SJSA1 (cell line): Measurements from ENCODE around the gene PDE8B. TPM values are rescaled to one million over a fixed set of nuclear protein-coding genes. Genes with fewer than 3 reads are reported as not detected.
"Not testable (repeated sequence)": the region's sequence is repeated elsewhere in the genome, so short reads cannot be mapped to it uniquely, and the experiment has no call there.

Experiments
- DNase-seq, 2 experiments: peaks; one replicate each; pipeline ENCODE4 v3.0.0-alpha.2; 2015 to 2020; ENCODE audit warnings: low spot score in 2 of 2, low read depth in 1 of 2
- H3K27ac ChIP-seq: fragments of 250-450 bp; sonication (Bioruptor Pico); 2 replicates; pipeline ENCODE4 v1.5.1; 2020; ENCODE audit warnings: mild to moderate bottlenecking, moderate library complexity
- H3K27me3 ChIP-seq: fragments of 250-450 bp; sonication (Bioruptor Pico); replicated peaks from 2 replicates; pipeline ENCODE4 v1.5.1; 2020; ENCODE audit warnings: mild to moderate bottlenecking, moderate library complexity
- H3K36me3 ChIP-seq: fragments of 250-450 bp; sonication (Bioruptor Pico); 2 replicates; pipeline ENCODE4 v1.5.1; 2020; ENCODE audit warnings: mild to moderate bottlenecking
- H3K4me1 ChIP-seq: fragments of 250-450 bp; sonication (Bioruptor Pico); replicated peaks from 2 replicates; pipeline ENCODE4 v1.6.1; 2021; ENCODE audit warnings: mild to moderate bottlenecking
- H3K4me3 ChIP-seq: fragments of 250-450 bp; sonication (Bioruptor Pico); 2 replicates; pipeline ENCODE4 v1.5.1; 2020; ENCODE audit warnings: mild to moderate bottlenecking
- H3K9me3 ChIP-seq: fragments of 250-450 bp; sonication (Bioruptor Pico); replicated peaks from 2 replicates; pipeline ENCODE4 v1.5.1; 2020; ENCODE audit warnings: mild to moderate bottlenecking
- total RNA-seq: library from RNA; depleted of rRNA; stranded (reverse); fragments of >200 nt; shearing (Covaris generic); gene quantifications from 2 replicates; pipeline ENCODE4 v1.2.3, GENCODE V29; 2014; rRNA removed

Gene PDE8B
- total RNA-seq, 1 experiment from 2014 or later, result not detected

DNA sequence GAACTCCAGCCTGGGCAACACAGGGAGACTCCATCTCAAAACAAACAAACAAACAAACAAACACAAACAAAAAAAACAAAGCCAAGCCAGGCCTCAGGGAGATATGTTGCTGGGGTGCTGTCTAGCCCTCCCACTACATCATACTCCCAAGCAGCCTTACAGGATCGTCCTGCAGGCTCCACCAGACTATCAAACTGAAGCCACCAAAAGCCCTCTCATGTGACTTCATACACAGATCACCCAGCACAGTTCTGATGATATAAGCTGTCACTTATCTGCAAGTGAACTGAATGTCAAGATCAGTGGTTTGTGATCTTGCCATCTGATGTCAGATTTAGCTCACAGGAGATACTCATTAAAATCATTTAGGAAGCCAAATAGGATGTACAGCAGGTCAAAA is 238.4 kb downstream of the PDE8B start:
- Histone ChIP-seq H3K9me3 (no peaks in the 10 kb centered on the region), H3K36me3 (peaks cover 43% of the 10 kb centered on the region), H3K27me3 (no peaks in the 10 kb centered on the region), H3K4me3 (no peak overlapping the region), H3K27ac (no peak overlapping the region), H3K4me1 (no peaks in the 10 kb centered on the region)
- no peak for DNase-seq

DNA sequence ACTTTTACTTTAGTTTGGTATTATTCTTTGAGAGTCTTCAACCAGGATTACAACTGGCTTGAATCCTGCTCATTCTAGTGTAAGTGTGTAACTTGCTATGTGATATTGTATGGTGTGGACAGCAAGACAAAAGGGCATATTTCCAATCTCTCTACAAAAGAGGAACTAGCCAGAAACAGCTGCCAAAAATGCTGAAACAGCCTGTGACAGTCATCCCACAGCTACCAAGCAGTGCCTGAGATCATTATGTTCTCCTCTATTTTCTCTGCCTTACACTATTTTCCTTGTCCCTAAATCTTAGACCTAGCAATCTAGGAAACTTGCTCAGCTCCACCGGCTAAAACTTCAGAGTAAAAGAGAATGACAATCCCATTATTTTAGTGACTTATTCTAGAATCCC is 238.8 kb downstream of the PDE8B start:
- no peaks in the 10 kb centered on the region for H3K4me1 ChIP-seq
- no peak for DNase-seq
- H3K4me3 ChIP-seq, result no peak overlapping the region
- peaks cover 44% of the 10 kb centered on the region for H3K36me3 ChIP-seq
- H3K27ac ChIP-seq, result no peak overlapping the region
- H3K27me3 ChIP-seq, result no peaks in the 10 kb centered on the region
- no peaks in the 10 kb centered on the region for H3K9me3 ChIP-seq

DNA sequence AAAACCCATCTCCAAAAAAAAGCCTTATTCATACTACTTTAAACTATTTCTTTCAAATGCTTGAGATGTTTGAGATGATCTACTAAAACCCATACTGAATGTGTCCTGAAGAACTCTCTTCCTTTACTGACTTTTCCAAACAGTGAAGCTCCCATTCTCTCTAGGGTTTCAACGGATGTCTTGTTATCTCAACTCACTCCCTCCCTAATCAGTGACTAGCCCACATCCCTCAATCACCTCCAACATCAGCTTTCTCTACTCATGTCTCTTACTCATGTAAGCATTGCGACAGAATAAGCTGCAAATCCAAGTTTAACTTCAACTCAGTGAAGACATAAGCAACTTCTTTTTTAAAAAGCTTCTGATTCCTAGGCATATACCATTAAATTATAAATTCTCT is 239.5 kb downstream of the PDE8B start:
- Histone ChIP-seq H3K36me3 (peaks cover 44% of the 10 kb centered on the region), H3K27me3 (no peaks in the 10 kb centered on the region), H3K9me3 (no peaks in the 10 kb centered on the region), H3K27ac (no peak overlapping the region), H3K4me1 (no peaks in the 10 kb centered on the region), H3K4me3 (no peak overlapping the region)
- no peak for DNase-seq

DNA sequence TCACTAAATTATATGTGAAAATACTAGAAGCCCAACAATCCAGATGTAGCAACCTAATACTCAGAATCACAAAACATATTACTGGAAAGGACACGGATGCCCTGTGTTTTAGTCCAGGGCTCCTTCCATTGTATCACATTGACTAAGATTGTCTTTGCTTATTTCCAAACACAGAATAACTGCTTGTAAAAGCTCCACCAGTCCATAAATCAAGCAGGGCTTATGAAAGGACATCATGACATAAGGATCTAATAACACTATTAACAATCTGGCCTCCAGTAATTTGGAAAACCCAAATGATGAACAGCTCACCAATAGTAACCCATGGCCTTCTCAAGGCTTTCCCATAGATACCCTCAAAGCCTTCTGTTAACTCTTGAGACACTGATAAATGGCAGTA is 241.9 kb downstream of the PDE8B start:
- DNase-seq, result no peak
- H3K27ac ChIP-seq, result no peak overlapping the region
- H3K9me3 ChIP-seq, result no peaks in the 10 kb centered on the region
- no peak overlapping the region for H3K4me3 ChIP-seq
- peaks cover 39% of the 10 kb centered on the region for H3K36me3 ChIP-seq
- H3K27me3 ChIP-seq, result no peaks in the 10 kb centered on the region
- H3K4me1 ChIP-seq, result no peaks in the 10 kb centered on the region

DNA sequence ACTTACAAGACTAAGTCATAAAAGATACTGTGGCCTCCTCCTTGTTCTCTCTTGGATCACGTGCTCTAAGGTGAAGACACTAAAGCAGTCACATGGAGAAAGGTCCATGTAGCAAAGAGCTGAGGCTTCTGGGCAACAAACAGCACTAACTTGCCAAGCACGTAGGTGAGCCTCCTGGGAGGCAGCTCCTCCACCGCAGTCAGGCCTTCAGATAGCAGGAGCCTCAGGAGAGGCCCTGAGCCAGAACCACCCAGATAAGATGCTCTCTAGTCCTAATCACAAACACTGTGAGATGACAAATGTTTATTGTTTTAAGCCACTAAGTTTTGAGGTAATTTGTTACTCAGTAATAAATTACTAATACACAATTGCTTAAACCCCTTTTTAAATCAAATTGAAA is 243.6 kb downstream of the PDE8B start:
- H3K27ac ChIP-seq, result no peak overlapping the region
- H3K9me3 ChIP-seq, result no peaks in the 10 kb centered on the region
- H3K4me3 ChIP-seq, result no peak overlapping the region
- H3K27me3 ChIP-seq, result no peaks in the 10 kb centered on the region
- DNase-seq, result no peak
- H3K36me3 ChIP-seq, result peaks cover 24% of the 10 kb centered on the region
- H3K4me1 ChIP-seq, result no peaks in the 10 kb centered on the region

DNA sequence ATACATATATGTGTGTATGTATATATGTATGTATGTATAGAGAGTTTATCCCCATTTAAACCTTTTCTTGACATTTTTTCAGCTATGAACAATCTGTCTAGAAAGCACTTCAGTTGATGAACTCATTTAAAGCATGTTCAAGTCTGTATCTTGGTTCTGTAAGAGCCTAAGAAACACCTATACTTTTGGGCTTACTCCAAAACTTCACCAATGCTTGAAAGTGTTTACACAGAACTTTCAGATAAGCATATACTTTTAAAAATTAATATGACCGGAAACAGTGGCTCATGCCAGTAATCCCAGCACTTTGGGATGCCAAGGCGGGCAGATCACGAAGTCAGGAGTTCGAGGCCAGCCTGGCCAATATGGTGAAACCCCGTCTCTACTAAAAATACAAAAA is 250.8 kb downstream of the PDE8B start:
- no peak overlapping the region for H3K4me3 ChIP-seq
- peaks cover 7% of the 10 kb centered on the region; the same call in 1 of the 2 replicates for H3K36me3 ChIP-seq
- no peak for DNase-seq
- H3K27ac ChIP-seq, result no peak overlapping the region
- no peaks in the 10 kb centered on the region for H3K27me3 ChIP-seq
- no peaks in the 10 kb centered on the region; the same call in 1 of the 2 replicates for H3K9me3 ChIP-seq
- H3K4me1 ChIP-seq, result no peaks in the 10 kb centered on the region

DNA sequence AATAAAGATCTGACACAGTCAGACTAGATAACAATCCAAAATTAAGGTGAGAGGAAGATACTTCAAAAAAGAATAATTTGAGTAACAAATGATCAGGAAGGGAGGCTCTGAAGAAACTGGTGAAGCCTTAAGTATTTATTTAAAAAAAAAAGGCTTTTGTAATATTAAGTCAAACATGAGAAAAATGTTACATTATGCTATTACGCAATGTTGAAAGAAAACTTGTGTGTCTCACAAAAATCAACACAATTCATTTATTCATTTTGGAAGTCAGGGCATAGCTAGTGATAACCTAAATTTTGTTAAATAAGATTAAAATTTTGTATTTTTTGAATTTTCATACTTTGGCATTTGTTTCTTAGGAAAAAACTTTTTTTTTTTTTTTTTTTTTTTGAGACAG is 253.4 kb downstream of the PDE8B start:
- peaks cover 8% of the 10 kb centered on the region for H3K36me3 ChIP-seq
- no peaks in the 10 kb centered on the region for H3K27me3 ChIP-seq
- H3K4me1 ChIP-seq, result no peaks in the 10 kb centered on the region
- H3K9me3 ChIP-seq, result no peaks in the 10 kb centered on the region; the same call in 1 of the 2 replicates
- DNase-seq, result no peak
- H3K27ac ChIP-seq, result no peak overlapping the region
- no peak overlapping the region for H3K4me3 ChIP-seq

DNA sequence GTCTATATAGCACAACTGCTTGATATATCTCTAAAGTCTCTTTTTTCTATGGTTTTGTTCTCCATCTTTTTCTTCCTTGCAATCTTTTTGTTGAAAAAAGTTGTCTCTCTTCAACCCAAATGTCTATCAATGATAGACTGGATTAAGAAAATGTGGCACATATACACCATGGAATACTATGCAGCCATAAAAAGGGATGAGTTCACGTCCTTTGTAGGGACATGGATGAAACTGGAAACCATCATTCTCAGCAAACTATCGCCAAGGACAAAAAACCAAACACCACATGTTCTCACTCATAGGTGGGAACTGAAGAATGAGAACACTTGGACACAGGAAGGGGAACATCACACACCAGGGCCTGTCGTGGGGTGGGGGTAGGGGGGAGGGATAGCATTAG is 258.4 kb downstream of the PDE8B start:
- not testable (repeated sequence) for H3K4me3 ChIP-seq, H3K4me1 ChIP-seq, H3K27me3 ChIP-seq, H3K36me3 ChIP-seq, H3K27ac ChIP-seq, H3K9me3 ChIP-seq, DNase-seq

DNA sequence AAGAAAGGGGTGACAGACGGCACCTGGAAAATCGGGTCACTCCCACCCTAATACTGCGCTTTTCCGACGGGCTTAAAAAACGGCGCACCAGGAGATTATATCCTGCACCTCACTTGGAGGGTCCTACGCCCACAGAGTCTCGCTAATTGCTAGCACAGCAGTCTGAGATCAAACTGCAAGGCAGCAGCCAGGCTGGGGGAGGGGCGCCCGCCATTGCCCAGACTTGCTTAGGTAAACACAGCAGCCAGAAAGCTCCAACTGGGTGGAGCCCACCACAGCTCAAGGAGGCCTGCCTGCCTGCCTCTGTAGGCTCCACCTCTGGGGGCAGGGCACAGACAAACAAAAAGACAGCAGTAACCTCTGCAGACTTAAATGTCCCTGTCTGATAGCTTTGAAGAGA is 264.6 kb downstream of the PDE8B start:
- H3K36me3 ChIP-seq, H3K4me3 ChIP-seq, DNase-seq, H3K27ac ChIP-seq, H3K9me3 ChIP-seq, H3K4me1 ChIP-seq, H3K27me3 ChIP-seq: not testable (repeated sequence)

Other genes with a start within 250 kb of the PDE8B start
- gene AGGF1, start 180.3 kb upstream of the PDE8B start, total RNA-seq, result 25.2 and 26.7 TPM in 2 replicates
- 0.09 and 0.29 TPM in 2 replicates for gene ZBED3, start 123.4 kb upstream of the PDE8B start, total RNA-seq